K562 (cell line): ENCODE results near the gene ENHO. TPM values are rescaled to one million over a fixed set of nuclear protein-coding genes. Genes with fewer than 3 reads are reported as not detected.

Experiments used
- ATAC-seq: fragments of 200-7000 bp; cut with Tn5 transposase; 3 replicates; pipeline ENCODE4 v1.9.1; 2020; ENCODE audit warnings: moderate library complexity
- BruUV-seq: library from RNA; stranded (reverse); fragments of 400-500 nt; replicated peaks from 2 replicates; lab custom pipeline; 2021; lab: Mats Ljungman, UMichigan
- CTCF ChIA-PET: fragments of 300-600 bp; formaldehyde crosslinking; extraction: SDS; loops from one replicate; lab custom pipeline; 2021; ENCODE audit warnings: low intra/inter-chr PET ratio; lab: Yijun Ruan, JAX
- POLR2A ChIA-PET: fragments of 300-600, 350-650 bp; sonication (Branson Sonifier 250); formaldehyde crosslinking; extraction: SDS; loops from one replicate; lab custom pipeline; 2021; ENCODE audit warnings: antibody characterized with exemption, inconsistent platforms; lab: Yijun Ruan, JAX
- DNase-seq, 4 experiments: peaks; one replicate each; pipeline versions ENCODE4 v3.0.0 to v3.0.0-alpha.2; 2011 to 2018; ENCODE audit warnings: low spot score in 3 of 4, mixed read lengths in 3 of 4; ENCODE audit errors: extremely low read depth in 1 of 4
- FAIRE-seq: peaks from 2 replicates; lab custom pipeline; 2011; peaks lifted over from hg19 to GRCh38; lab: Jason Lieb, UNC
- H2AFZ ChIP-seq: 2 replicates; pipeline ENCODE4 v1.6.0; 2011; ENCODE audit warnings: low read depth, low read length, control low read depth, inconsistent platforms
- H3K27ac ChIP-seq: fragments of 200-600 bp; 3 replicates; pipeline ENCODE4 v1.8.0; 2011; ENCODE audit warnings: low read depth, mild to moderate bottlenecking, control low read depth, inconsistent platforms, low read length, moderate library complexity, mixed read lengths; ENCODE audit errors: extremely low read depth
- H3K27me3 ChIP-seq, 2 experiments: fragments of 300-600 bp in 1 of 2; 2 replicates in 1 of 2; 3 replicates in 1 of 2; pipeline versions ENCODE4 v1.6.0 to v1.8.0; 2011; ENCODE audit warnings: inconsistent platforms in 2 of 2, low read length in 2 of 2, mild to moderate bottlenecking in 1 of 2, mixed read lengths in 1 of 2, moderate library complexity in 1 of 2; ENCODE audit not compliant: control insufficient read depth in 2 of 2, insufficient read depth in 2 of 2
- H3K36me3 ChIP-seq: fragments of 300-600 bp; 3 replicates; pipeline ENCODE4 v1.8.0; 2011; ENCODE audit warnings: mild to moderate bottlenecking, low read length, inconsistent platforms; ENCODE audit not compliant: control insufficient read depth, insufficient read depth
- H3K4me1 ChIP-seq, 2 experiments: fragments of 200-600 bp in 1 of 2; replicated peaks in 1 of 2; 2 replicates in 1 of 2; 3 replicates in 1 of 2; pipeline versions ENCODE4 v1.5.1 to v1.8.0; 2011; ENCODE audit warnings: inconsistent platforms in 2 of 2, low read length in 2 of 2, mild to moderate bottlenecking in 1 of 2, mixed read lengths in 1 of 2, moderate library complexity in 1 of 2; ENCODE audit not compliant: control insufficient read depth in 2 of 2, insufficient read depth in 2 of 2
- H3K4me2 ChIP-seq: 2 replicates; pipeline ENCODE4 v1.6.1; 2011; ENCODE audit warnings: low read length, control low read depth, inconsistent platforms, mixed read lengths; ENCODE audit not compliant: insufficient read depth
- H3K4me3 ChIP-seq: fragments of 200-600 bp; sonication (generic), shearing (Covaris generic); 2 replicates; pipeline ENCODE4 v1.5.1; 2016; ENCODE audit warnings: control low read depth, inconsistent platforms
- H3K79me2 ChIP-seq: fragments of 200-600 bp; 3 replicates; pipeline ENCODE4 v1.8.0; 2011; ENCODE audit warnings: low read length, inconsistent platforms; ENCODE audit not compliant: control insufficient read depth, insufficient read depth
- H3K9ac ChIP-seq, 2 experiments: 2 replicates each; pipeline versions ENCODE4 v1.6.0 to v1.6.1; 2011; ENCODE audit warnings: low read depth in 2 of 2, low read length in 2 of 2, control low read depth in 1 of 2, inconsistent platforms in 1 of 2, mild to moderate bottlenecking in 1 of 2, mixed read lengths in 1 of 2; ENCODE audit not compliant: insufficient read depth in 1 of 2
- H3K9me1 ChIP-seq: one replicate; pipeline ENCODE4 v1.6.0; 2011; ENCODE audit warnings: inconsistent platforms, mild to moderate bottlenecking, low read length, moderate library complexity; ENCODE audit not compliant: control insufficient read depth, insufficient read depth
- H3K9me3 ChIP-seq: replicated peaks from 2 replicates; pipeline ENCODE4 v1.5.1; 2011; ENCODE audit warnings: low read depth, low read length, inconsistent platforms; ENCODE audit not compliant: control insufficient read depth, insufficient read depth
- H4K20me1 ChIP-seq: replicated peaks from 2 replicates; pipeline ENCODE4 v1.6.1; 2011; ENCODE audit warnings: low read length, inconsistent platforms, mixed read lengths; ENCODE audit not compliant: control insufficient read depth, insufficient read depth
- ARID2 ChIP-seq: fragments of 450-650 bp; IDR thresholded peaks from 2 replicates; pipeline ENCODE4 v1.6.1; 2017; ENCODE audit warnings: antibody characterized with exemption, mild to moderate bottlenecking
- BRCA1 ChIP-seq, 2 experiments: fragments of 450-650 bp in 1 of 2; sonication (generic) in 1 of 2; formaldehyde crosslinking in 1 of 2; IDR thresholded peaks; 2 replicates each; pipeline versions ENCODE4 v1.5.0 to v1.6.1; 2017 to 2020; ENCODE audit warnings: mild to moderate bottlenecking in 1 of 2, missing genetic modification reagents in 1 of 2
- HDAC2 ChIP-seq: fragments of 450-650 bp; IDR thresholded peaks from 2 replicates; pipeline ENCODE4 v1.6.1; 2016; ENCODE audit warnings: mild to moderate bottlenecking
- MAZ ChIP-seq, 2 experiments: fragments of 450-650 bp in 1 of 2; sonication (generic) in 1 of 2; formaldehyde crosslinking; IDR thresholded peaks in 1 of 2; conservative IDR thresholded peaks in 1 of 2; 2 replicates each; pipeline versions ENCODE4 v1.4.0 to v1.5.0; 2020; ENCODE audit warnings: mild to moderate bottlenecking in 1 of 2, missing genetic modification reagents in 1 of 2
- STAT5A ChIP-seq: IDR thresholded peaks from 2 replicates; pipeline ENCODE4 v1.6.1; 2012; ENCODE audit warnings: low read length, inconsistent platforms, borderline replicate concordance
- TEAD4 ChIP-seq, 2 experiments: sonication (generic) in 1 of 2; formaldehyde crosslinking in 1 of 2; IDR thresholded peaks; 2 replicates each; pipeline versions ENCODE4 v1.6.1 to v1.8.0; 2012 to 2022; ENCODE audit warnings: borderline replicate concordance in 1 of 2, inconsistent platforms in 1 of 2, low read length in 1 of 2, mild to moderate bottlenecking in 1 of 2, missing genetic modification reagents in 1 of 2
- U2AF2 ChIP-seq: fragments of 200-400 bp; formaldehyde crosslinking; optimal IDR thresholded peaks from 2 replicates; pipeline ENCODE3; 2017; ENCODE audit warnings: low read depth, mild to moderate bottlenecking, low read length
- ZNF561 ChIP-seq: fragments of 450-650 bp; formaldehyde crosslinking; conservative IDR thresholded peaks from 2 replicates; pipeline ENCODE4 v1.4.0; 2020; ENCODE audit warnings: mild to moderate bottlenecking, moderate library complexity
- WGBS: fragments of 100-300 bp; shearing (Covaris generic); methylation state at CpG from one replicate; pipeline ENCODE4 v1.1.6; 2016; ENCODE audit warnings: low coverage, mixed read lengths; ENCODE audit not compliant: insufficient coverage; ENCODE audit errors: missing lambda C conversion rate; 5-methylcytosine and 5-hydroxymethylcytosine counted together
- in situ Hi-C: fragments of 300-500 bp; cut with MboI; formaldehyde crosslinking; loops from 4 replicates; pipeline ENCODE4 v1.15.0; 2018; ENCODE audit warnings: inconsistent platforms, mixed read lengths
- intact Hi-C: fragments of 100-400 bp; cut with micrococcal nuclease; formaldehyde crosslinking; loops from 2 replicates; pipeline ENCODE4 v1.14.2; 2022
- polyA plus RNA-seq, 8 experiments: library from polyadenylated mRNA; depleted of rRNA in 4 of 8; stranded (reverse) in 5 of 8; unstranded in 3 of 8; fragments of >200 nt; fragmentation: Nextera tagmentation in 2 of 8; fragmentation: Illumina TruSeq in 1 of 8; extraction: Ambion mirVana in 2 of 8; extraction: Trizol in 1 of 8; gene quantifications; 2 replicates each; pipeline versions ENCODE4 v1.2.1 to v1.2.3, GENCODE V29; 2011 to 2014; ENCODE audit warnings: inconsistent platforms in 1 of 8, missing spikeins in 1 of 8
- total RNA-seq, 7 experiments: library from RNA; depleted of rRNA in 6 of 7; stranded (reverse); fragments of >200 nt in 6 of 7; fragmentation: Illumina TruSeq in 2 of 7; extraction: Trizol in 2 of 7; gene quantifications; 2 replicates each; pipeline versions ENCODE4 v1.2.1 to v1.2.3, GENCODE V29; 2011 to 2021; ENCODE audit warnings: low replicate concordance in 1 of 7

The ENHO gene
- total and polyA plus RNA-seq, 9 of the 15 experiments (the other 6 are each of a cell fraction or from before 2014, with no cell fraction given), result 0.24 TPM; not detected in 8

DNA sequence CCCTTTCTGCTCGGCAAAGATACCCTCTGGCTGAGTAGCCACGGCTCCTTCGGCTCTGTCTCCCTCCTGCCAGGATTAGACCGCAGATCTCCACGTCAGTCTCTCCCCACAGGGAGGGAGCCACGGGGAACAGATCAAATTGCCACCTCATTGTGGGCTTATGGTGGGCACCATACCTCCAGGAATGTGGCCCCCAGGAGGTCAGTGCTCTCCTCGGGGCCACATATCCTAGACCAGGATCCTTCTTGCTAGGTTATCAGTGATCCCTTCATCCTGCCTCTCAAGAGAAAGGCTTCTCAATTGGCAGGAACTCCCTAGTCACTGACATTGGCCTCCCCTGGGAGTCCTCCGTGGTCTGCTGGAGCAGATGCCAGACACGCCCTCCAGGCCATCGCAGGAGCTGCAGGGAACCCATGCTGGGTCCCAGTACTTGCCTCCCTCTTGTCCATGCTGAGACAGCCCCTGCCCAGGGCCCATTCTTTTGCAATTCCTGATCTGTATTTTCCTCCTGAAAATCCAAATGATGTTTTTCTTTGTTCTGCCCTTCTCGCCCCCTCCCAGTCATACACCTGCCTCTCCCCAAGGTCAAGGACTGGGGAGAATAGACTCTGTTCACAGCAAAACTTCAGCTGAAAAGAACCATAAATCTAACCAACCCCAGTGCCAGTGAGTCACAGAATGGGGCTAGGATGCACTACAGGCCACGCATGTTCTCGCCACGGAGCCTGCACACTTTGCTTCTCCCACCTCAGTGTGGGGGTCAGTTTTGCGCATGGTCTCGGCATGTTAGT is 31.6 kb upstream of the ENHO start:
- no peaks in the 10 kb centered on the region for H3K36me3 ChIP-seq
- intact Hi-C loops (no loop called here), in situ Hi-C loops (no loop called here)
- no peaks in the 10 kb centered on the region for H3K79me2 ChIP-seq
- no peak overlapping the region for H2AFZ ChIP-seq
- no peak for DNase-seq
- no peak overlapping the region for H3K27ac ChIP-seq
- WGBS, result 0% methylated on average over 15 of the region's 16 CpGs
- H3K9ac ChIP-seq, result no peak overlapping the region
- no peak overlapping the region for H3K4me2 ChIP-seq
- TF ChIP-seq TEAD4 (IDR thresholded peaks at IDR 0.05; ENCODE audit: low read length) (no peak), TEAD4 (CRISPR knock-in tag; IDR thresholded peaks at IDR 0.05; ENCODE audit: borderline replicate concordance) (no peak), ZNF561 (CRISPR knock-in tag) (no peak), STAT5A (no peak), ARID2 (no peak), BRCA1 (IDR thresholded peaks at IDR 0.05) (no peak), BRCA1 (CRISPR knock-in tag; IDR thresholded peaks at IDR 0.05) (no peak), MAZ (CRISPR knock-in tag; conservative IDR thresholded peaks at IDR 0.05 in 1 of 2, IDR thresholded peaks at IDR 0.05 in 1 of 2) (no peak), U2AF2 (no peak), HDAC2 (no peak)
- CTCF ChIA-PET, result no interaction called here
- no peak for ATAC-seq
- no peak overlapping the region for H3K4me3 ChIP-seq
- no peaks in the 10 kb centered on the region for H4K20me1 ChIP-seq
- H3K9me1 ChIP-seq, result no peaks in the 10 kb centered on the region
- no peaks in the 10 kb centered on the region for H3K9me3 ChIP-seq
- POLR2A ChIA-PET, result no interaction called here
- H3K4me1 ChIP-seq, result peaks cover 0 to 5% of the 10 kb centered on the region in 2 experiments; a peak in 1 of 5 replicates
- H3K27me3 ChIP-seq, result peaks cover 0 to 60% of the 10 kb centered on the region in 2 experiments; a peak in 4 of 5 replicates
- BruUV-seq, result no TSS peak
- FAIRE-seq, result no peak
